Stimulated activated CD4-positive, alpha-beta T cell treated with anti-CD3 and anti-CD28 coated beads, Interleukin-2, amount 100 ng/mL, for 24 hours (primary cell): ENCODE measurements around the gene CHMP2B.
A peak's percentile ranks its signal among the peaks of the same experiment; 100 is the strongest.
"Not testable (repeated sequence)": the region's sequence is repeated elsewhere in the genome, so short reads cannot be mapped to it uniquely, and the experiment has no call there.

ENCODE experiments used
- DNase-seq, 2 donors: peaks; one replicate each; pipeline ENCODE4 v3.0.0-alpha.2; 2020

The CHMP2B gene

GRCh38 chr3:87236093-87236492 lies 9.0 kb downstream of the CHMP2B start:
- DNase-seq = no peak

GRCh38 chr3:87246662-87247429 lies 19.7 kb downstream of the CHMP2B start:
- no peak for DNase-seq

- no peak for DNase-seq
Measured at GRCh38 chr3:87247430-87247773, 20.3 kb downstream of the CHMP2B start.

- not testable (repeated sequence) for DNase-seq
Measured at GRCh38 chr3:87248231-87248630, 21.1 kb downstream of the CHMP2B start.

- DNase-seq = no peak
Measured at GRCh38 chr3:87248831-87249230, 21.7 kb downstream of the CHMP2B start.

GRCh38 chr3:87250009-87250408 lies 22.9 kb downstream of the CHMP2B start:
- DNase-seq = no peak

GRCh38 chr3:87260270-87260669 lies 33.2 kb downstream of the CHMP2B start:
- peak; percentile 34 to 52 for DNase-seq

GRCh38 chr3:87261925-87262324 lies 34.8 kb downstream of the CHMP2B start:
- DNase-seq = no peak

GRCh38 chr3:87267953-87268645 lies 41.0 kb downstream of the CHMP2B start:
- DNase-seq = no peak

- no peak for DNase-seq
Measured at GRCh38 chr3:87268646-87269211, 41.6 kb downstream of the CHMP2B start.

GRCh38 chr3:87269723-87270122 lies 42.6 kb downstream of the CHMP2B start:
- DNase-seq = no peak

- DNase-seq = no peak
Measured at GRCh38 chr3:87270908-87271700, 44.0 kb downstream of the CHMP2B start.

- no peak for DNase-seq
Measured at GRCh38 chr3:87272718-87273341, 45.7 kb downstream of the CHMP2B start.

- no peak for DNase-seq
Measured at GRCh38 chr3:87276484-87276883, 49.4 kb downstream of the CHMP2B start, which contains the start of gene POU1F1. Gene POU1F1, minus strand, starts transcription at chr3:87276584. Its CDS starts 122 bp downstream, at chr3:87276462.

- no peak for DNase-seq
Measured at GRCh38 chr3:87287011-87287410, 59.9 kb downstream of the CHMP2B start.

GRCh38 chr3:87288446-87288845 lies 61.3 kb downstream of the CHMP2B start:
- no peak for DNase-seq

GRCh38 chr3:87298111-87298718 lies 71.1 kb downstream of the CHMP2B start:
- no peak for DNase-seq

GRCh38 chr3:87305031-87305430 lies 77.9 kb downstream of the CHMP2B start:
- DNase-seq = not testable (repeated sequence)
